GM21723 (cell line): ENCODE measurements around the gene COL20A1.

ENCODE experiments used
- ATAC-seq: cut with Tn5 transposase; IDR thresholded peaks from one replicate; pipeline ENCODE4 v1.9.1; 2021; ENCODE audit warnings: mild to moderate bottlenecking, moderate library complexity; ENCODE audit not compliant: unreplicated experiment

The COL20A1 gene

DNA sequence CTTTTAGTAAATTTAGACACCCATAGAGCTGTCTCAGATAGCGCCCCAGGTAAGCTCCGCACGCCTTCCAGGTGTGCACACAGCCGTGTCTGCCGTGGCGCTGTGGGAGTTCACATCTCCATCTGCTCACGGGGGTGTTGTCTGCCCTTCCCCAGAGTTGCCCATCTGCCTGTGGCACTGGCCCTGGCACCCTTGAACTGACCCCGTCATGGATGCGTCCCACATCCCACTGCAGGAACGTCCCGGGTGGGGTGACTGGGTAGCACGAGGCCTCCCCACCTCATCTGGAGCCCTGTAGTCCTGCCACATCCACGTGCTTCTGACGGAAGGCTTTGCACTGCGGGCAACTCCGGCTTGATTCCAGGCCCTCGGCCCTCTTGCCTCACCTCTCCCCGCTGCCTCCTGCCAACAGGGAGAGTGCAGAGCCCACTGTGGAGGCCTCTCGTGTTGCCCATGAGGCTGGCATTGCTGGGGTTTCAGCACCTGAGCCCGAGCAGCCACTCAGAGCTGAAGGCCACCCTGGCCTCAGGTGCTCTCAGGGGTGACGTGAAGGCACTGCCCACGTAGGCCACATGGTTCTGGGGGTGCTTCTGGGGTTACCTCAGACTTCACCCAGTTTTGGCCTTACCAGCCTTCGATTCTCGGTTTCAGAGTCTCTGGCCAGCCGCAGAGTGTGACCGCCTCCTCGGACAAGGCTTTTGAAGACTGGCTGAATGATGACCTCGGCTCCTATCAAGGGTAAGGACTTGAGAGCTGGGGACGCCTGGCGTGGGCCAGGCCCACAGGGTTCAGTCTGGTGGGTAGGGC lies 15.3 kb upstream of the COL20A1 start:
- ATAC-seq, result no peak

DNA sequence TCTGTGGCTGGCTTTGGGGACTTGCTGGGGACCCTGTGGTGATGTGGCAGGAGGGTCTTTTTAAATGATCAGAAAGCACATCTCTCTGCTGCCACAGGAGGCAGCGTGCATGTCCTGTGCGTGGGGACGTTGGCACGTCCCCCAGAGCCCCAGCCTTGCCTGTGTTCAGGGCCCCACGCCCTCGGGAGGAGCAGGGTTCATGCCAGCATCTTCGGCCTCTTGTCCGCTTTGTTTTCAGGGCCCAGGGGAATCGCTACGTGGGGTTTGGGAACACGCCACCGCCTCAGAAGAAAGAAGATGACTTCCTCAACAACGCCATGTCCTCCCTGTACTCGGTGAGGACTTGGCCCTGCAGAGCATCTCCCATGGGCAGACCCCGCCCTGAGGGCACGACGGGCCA lies 14.3 kb upstream of the COL20A1 start:
- no peak for ATAC-seq

DNA sequence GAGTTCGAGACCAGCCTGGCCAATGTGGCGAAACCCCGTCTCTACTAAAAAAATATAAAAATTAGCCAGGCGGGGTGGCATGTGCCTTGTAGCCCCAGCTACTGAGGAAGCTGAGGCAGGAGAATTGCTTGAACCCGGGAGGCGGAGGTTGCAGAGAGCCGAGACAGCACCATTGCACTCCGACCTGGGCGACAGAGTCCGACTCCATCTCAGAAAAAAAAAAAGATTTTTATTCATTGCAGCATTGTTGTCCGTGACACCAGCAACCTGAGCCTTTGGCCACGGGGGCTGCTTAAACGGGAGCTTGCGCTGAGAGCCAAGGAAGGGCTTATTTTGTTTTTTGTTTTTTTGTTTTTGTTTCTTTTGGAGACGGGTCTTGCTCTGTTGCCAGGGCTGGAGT lies 13.1 kb upstream of the COL20A1 start:
- ATAC-seq, result no peak

DNA sequence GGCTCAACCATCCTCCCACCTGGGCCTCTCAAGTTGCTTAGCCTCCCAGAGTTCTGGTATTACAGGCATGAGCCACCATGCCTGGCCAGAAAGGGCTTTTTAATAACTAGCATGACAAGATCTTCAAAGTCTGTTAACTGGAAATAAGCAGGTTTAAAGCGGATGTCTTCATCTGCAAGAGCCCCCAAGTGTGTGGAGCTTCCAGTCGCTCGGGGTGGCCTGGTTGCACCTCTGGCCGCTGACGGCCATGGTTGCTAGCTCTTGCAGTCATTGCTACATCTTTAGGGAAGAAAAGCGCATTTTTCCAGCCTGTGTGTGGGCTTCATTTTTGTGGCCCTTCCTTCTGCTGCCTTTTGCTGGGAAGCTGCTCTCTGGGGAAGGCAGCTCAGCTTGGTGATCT lies 12.6 kb upstream of the COL20A1 start:
- no peak for ATAC-seq

DNA sequence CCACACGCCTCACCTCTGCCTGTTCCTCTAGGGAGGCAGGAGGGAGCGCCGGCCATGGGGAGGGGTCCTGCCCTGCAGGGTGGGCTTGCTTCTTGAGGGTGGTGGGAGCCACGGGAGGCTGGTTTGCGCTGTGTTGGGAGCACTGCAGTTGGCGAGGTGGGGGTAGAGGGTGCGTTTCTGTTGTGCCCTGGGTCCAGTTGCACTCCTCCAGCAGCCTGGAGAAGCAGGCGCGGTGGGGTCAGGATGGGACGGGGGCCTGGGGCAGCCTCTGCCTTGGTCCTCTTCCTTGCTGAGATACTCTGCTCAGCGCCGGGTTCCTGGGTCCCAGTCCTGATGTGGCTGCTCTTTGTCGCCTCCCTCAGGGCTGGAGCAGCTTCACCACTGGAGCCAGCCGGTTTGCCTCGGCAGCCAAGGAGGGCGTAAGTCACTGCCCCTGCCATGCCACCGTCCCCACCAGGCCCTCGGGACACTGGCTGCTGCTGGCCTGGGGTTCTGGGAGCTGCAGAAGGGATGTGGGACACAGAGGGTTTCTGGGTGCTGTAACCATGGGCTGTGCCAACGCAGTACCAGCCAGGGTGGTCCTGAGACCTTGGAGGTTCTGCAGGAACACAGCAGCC lies 11.9 kb upstream of the COL20A1 start:
- ATAC-seq, result no peak

DNA sequence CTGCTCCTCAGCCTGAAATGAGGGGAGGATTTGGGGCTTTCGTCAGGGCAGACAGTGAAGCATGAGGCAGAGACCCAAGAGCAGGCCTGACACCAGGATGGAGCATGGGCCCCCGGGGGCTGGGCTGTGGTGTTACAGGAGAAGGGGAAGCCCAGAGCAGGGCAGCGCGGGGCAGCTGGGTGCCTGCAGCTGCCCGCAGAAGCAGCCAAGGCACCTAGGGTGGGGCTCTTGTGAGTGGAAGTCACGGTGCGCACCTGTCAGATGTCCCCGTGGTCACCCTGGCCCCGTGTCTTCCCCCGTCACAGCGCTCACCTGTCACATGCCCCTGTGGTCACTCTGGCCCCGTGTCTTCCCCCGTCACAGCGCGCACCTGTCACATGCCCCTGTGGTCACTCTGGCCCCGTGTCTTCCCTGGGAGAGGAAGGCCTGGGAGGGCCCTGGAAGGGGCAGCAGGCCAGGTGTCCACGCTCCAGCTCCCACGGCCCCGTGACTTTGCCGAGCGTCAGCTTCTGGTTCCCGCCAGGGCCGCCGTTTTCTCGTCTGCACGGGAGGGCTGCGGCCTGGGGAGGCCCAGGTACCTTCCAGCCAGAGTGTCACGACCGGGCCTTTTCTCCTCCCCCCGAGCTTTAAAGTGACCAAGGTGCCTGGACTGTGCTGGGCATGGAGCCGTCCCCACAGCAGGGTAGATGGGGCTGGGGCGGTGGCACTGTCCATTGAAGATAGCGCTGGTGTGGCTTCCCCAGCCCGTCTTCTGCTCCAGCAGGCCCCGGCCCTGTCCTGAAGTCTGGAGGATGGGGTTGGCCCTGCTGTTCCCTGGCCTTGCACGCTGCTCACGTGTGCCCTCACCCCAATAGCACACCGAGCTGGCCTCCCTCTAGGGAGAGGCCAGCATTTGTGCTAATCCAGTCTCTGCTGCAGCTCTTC lies 11.0 kb upstream of the COL20A1 start:
- no peak for ATAC-seq

DNA sequence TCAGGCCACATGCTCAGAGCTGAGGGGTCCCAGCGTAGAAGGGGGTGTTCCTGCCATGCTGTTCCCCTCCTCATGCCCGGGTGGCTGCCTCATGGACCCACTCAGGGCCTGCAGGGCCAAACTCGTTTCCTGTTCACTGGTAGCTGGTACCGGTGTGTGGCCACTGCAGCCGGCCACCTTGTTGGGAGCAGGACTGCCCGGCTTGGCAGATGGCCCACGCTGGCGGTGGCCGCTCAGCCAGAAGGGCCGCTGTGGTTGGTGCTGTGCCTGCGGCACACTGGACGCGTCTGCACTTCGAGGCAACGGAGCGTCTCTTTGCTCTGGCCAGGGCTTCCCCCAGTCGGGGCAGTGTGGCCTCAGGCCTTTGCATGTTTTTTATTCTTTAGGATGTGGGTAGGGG lies 10.0 kb upstream of the COL20A1 start:
- ATAC-seq, result no peak

DNA sequence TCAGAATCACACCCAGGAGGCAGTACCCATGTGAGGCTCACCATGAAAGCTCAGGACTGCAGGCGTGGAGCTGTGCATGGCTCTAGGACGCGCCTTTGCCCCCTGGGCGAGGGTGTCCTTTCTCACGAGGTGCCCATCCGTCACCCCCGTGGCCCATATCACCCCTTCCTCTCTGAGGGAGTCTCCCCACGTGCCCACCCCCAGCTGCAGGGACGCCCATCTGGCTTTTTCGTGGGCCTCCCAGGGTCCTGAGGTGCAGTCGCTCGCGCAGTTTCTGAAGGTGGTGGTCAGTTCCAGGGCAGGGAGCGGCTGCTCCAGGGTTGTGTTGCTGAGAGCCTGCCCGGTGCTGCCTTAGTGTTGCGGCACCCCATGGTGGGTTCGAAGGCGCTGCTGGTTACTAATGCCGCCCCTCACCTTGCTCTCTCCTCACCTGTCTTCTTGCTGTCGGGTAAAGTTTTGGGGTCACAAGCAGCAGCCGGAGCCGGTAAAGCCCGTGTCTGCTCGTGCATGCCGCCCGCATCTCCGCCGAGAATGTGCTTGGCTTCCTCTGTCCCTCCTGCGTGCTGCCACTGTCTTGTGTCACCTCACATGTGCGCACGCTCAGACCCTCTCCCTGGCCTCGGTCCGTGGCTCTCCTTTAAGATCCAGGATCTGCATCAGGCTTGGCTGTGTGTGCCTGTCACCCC lies 9.4 kb upstream of the COL20A1 start:
- no peak for ATAC-seq

DNA sequence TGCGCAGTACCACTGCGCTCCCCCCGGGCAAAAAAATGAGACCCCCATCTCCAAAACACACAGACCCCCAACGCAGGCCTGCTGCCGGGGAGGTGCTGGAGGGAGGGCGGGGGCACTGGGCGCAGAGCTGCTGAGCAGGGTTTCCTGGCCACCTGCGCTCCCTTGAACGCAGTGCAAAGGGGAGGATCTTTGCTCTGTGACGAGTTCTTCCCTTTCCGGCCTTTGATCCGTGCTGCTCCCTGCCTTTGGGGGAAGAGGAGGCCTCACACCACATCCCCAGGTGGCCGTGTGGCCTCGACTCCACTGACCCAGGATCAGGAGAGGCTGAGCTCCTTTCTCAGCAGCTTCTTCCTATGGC lies 8.9 kb upstream of the COL20A1 start:
- ATAC-seq, result no peak

DNA sequence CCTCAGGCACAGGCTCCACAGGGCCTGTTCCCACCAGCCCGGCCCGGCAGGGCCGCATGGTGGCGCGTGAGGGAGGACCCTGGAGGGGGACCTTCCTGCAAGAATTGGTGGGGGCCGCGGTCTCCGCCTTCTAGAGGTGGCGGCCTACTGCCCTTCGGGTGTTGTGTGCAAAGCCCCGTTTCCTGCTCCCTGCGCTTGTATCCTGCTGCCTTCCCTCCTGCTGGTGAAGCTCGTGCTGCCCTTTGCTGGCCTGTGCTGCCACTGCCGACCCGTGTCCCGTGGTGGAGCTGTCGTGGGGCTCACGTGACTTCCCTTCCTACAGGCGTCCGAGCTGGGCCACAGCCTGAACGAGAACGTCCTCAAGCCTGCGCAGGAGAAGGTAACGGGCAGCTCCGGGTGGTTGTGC lies 8.4 kb upstream of the COL20A1 start:
- no peak for ATAC-seq

DNA sequence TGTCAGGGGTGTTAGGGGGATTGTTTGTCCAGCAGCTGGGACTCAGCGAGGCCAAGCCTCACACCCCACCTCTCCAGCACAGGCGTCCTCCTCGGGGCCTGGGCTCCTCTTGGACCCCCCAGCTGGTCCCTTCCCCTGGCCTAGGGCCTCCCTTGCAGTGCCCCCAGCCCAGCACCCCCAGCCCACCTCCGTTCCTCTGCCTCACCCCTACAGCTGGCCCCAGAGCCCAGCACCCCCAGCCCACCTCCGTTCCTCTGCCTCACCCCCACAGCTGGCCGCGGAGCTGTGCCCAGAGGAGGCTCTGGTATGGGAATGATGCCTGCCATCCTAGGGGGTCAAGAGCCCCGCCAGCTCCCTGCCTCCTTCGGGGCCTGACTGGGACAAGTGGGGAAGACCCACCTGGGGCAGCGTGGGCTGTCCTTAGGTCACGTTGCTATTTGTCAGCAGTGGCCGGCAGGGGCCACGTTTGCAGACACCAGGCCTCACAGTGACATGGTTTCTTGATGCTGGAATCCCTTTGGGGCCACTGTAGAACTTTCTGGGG lies 7.9 kb upstream of the COL20A1 start:
- no peak for ATAC-seq

DNA sequence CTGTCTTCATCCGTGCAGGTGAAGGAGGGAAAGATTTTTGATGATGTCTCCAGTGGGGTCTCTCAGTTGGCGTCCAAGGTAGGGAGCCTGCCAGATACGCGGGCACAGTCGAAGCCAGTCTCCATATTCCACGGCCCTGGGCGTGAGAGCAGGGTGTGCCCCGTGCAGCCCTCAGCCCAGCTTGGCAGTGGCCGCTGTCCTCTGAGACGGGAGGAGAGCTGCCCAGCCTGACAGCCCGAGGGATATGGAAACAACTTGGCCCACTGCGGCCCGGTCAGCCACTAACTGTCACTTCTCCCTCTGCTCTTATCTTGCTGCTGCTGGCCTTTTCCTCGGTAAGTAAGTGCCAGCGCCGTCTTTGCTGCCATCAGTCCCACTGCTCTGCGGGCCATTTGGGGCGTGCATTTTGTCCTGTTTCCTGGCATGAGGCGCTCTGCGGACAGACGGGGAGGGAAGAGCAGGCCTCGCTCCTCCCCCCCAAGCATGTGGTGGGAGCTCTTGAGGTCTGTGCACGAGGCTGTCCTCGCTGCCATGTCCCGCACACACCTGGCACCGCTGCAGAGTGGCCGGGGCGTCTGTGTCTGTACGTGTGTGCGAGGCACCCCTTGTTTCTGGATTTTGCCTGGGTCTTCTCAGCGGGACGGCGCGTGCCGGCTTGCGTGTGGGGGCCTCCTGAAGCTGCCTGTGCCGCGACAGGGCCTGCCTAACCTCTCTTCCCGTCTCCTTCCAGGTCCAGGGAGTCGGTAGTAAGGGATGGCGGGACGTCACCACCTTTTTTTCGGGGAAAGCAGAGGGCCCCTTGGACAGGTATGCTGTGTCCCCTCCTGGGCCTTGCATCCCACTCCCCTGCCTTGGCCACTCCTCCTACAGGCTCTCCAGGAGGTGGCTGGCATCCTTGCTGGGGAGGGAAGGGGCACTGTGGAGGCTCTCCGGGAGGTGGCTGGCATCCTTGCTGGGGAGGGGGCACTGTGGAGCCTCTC lies 7.1 kb upstream of the COL20A1 start:
- ATAC-seq, result no peak

DNA sequence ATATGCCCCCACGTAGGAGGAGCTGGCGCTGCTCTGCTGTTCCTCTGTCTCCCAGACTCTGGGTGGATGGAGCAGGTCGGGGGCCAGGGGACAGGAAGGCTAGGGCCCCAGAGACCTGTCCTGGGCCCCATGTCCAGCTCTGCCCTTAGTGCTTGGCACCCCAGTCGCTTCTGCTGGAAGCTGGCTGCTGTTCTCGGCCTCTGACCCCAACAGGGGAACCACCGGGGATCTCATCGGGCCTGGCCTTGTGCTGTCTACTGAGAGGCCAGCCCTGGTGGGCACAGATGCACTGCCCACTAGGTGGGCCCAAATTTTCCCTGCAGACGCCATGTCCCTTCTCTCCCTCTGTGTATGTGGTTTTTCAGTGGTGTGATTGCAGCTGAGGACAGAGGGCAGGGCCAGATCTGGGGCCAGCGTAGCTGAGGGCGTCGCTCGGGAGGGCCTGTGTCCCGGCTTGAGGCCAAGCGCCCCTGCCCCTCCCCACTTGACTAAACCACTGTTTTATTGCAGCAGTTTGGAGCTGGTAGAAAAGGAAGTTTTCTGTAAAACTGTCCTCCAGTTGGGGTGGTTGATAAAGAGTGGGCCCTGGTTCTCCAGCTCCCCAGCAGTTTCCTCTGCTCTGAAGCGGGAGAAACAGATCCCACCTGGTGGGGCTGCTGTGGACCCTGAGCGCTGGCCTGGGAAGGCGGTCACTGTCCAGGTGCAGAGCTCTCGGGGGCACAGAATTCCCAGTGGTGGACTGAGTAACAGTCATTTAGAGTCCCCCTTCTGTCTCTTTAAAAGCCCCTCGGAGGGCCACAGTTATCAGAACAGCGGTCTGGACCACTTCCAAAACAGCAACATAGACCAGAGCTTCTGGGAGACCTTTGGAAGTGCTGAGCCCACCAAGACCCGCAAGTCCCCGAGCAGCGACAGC lies 5.9 kb upstream of the COL20A1 start:
- ATAC-seq, result no peak

DNA sequence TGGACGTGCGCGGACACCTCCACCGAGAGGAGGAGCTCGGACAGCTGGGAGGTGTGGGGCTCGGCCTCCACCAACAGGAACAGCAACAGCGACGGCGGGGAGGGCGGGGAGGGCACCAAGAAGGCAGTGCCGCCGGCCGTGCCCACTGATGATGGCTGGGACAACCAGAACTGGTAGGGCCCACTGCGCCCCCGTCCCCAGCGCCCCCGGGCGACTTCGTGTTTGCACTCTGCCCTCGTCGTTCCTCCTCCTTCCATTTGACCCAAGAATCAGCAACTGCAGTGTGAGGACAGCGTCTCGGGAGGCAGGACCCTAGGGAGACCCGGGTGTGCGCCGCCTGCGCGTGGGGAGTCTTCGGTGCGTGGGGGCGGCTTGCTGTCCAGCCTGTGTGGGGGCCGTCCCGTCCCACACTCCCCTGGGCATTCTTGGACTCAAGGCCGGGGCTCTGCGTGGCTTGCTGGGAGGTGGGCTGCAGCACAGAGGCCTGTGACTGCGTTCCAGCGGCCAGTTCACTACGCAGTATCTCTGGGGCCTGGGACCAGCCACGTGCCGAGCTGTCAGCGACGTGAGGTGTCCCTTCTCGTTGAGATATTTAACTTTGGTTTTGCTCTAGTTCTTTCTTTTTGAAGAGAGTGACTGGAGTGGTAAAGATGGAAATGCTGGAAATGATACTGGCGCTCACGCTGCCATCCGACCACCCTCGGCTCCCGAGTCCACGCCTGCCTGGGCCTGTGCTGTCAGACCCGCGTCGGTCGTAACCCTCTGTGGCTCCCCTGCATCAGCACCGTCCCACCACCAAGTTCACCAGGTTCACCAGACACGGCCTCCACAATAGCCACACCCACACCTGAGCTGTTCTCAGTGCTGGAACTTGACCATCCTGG lies 5.0 kb upstream of the COL20A1 start:
- no peak for ATAC-seq

DNA sequence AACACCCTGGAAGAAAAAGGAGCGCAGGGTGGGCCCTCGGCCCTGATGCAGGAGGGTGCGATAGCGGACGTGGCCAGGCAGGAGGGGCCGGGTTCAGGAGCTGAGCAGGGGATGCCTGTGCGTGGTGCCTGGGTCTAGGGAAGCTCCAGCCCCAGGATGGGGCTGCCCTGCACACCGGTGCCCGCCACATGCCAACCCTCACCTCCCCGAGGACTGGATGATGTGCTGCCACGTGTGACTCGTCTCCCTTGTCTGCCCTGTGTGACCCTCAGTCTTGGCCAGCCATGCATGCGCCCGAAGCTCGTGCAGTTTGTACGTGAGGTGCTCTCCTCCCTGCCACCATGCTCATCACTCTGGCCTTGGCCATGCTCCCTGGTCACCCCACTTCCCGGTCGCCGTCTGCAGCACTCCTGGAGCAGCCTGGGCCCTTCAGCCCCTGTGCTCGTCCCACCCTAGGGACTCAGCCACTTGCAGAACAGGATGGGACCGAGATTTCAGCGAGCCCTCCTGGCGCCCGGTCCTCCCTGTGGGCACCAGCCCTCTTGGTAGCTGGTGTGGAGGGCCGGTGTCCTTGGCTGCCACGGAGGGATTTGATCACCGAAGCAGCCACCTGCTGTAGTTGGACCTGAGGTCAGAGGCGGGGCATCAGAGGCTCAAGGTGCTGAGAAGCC lies 4.3 kb upstream of the COL20A1 start:
- ATAC-seq, result no peak

DNA sequence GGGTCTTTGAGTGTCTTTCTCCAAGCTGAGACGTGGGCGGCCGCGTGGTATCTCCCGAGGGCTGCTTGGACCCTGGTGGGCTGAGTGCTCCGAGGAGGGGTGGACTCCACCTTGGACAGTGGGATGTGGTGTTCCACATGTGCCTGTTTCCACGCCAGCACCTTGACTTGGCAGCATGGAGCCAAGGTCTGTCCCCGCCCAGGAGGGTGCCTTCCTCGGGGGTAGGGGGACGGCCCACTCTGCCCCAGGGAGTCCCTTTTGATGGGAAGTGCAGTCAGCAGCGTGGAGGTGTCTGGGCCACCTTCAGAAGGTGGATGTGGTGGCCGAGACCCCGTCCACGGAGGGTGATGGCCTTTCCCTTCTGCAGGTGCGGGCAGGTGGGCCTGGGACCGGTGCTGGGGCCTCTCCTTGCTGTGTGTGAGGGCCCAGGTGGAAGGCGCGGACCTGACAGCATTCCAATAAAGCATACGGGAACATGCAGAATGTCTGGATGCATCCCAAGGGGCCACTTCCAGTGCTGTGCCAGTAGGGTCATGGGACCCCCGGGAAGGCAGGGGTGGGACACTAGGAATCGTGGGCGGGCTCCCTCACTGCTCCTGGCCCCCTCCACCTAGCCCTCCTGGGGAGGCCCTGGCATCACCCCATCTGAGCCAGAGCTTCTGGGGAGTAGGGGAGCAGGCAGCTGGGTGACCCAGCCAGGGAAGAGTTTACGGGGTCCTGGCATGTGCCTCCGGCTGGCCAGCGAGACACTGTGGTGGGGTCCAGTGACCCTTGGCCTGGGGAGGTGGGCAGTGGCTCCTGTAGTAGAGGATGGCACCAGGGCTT lies 3.5 kb upstream of the COL20A1 start:
- ATAC-seq, result no peak
